DMS153 treated with DMSO at 0.1 percent for 48 hours (cell line): ENCODE results near the gene CES4A.
"Not testable (repeated sequence)": the region's sequence is repeated elsewhere in the genome, so short reads cannot be mapped to it uniquely, and the experiment has no call there.

Experiments used
- DNase-seq: peaks from one replicate; lab custom pipeline; 2025; ENCODE audit not compliant: unreplicated experiment; lab: John Stamatoyannopoulos, UW

Gene CES4A

DNA sequence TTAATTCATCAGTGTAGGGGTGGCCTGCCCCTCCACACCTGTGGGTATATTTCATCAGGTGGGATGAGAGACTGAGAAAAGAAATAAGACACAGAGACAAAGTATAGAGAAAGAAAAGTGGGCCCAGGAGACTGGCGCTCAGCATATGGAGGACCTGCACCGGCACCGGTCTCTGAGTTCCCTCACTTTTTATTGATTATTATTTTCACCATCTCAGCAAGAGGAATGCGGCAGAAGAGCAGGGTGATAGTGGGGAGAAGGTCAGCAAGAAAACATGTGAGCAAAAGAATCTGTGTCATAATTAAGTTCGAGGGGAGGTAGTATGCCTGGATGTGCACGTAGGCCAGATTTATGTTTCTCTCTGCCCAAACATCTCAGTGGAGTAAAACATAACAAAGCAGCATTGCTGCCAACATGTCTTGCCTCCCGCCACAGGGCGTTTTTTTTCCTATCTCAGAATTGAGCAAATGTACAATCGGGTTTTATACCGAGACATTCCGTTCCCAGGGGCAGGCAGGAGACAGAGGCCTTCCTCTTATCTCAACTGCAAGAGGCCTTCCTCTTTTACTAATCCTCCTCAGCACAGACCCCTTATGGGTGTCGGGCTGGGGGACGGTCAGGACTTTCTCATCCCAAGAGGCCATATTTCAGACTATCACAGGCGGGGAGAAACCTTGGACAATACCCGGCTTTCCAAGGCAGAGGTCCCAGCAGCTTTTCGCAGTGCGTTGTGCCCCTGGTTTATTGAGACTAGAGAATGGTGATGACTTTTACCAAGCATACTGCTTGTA, 32.8 kb upstream of the CES4A start:
- DNase-seq: not testable (repeated sequence)

- not testable (repeated sequence) for DNase-seq
Observed at GRCh38 chr16:66956154-66956457, 32.3 kb upstream of the CES4A start.

DNA sequence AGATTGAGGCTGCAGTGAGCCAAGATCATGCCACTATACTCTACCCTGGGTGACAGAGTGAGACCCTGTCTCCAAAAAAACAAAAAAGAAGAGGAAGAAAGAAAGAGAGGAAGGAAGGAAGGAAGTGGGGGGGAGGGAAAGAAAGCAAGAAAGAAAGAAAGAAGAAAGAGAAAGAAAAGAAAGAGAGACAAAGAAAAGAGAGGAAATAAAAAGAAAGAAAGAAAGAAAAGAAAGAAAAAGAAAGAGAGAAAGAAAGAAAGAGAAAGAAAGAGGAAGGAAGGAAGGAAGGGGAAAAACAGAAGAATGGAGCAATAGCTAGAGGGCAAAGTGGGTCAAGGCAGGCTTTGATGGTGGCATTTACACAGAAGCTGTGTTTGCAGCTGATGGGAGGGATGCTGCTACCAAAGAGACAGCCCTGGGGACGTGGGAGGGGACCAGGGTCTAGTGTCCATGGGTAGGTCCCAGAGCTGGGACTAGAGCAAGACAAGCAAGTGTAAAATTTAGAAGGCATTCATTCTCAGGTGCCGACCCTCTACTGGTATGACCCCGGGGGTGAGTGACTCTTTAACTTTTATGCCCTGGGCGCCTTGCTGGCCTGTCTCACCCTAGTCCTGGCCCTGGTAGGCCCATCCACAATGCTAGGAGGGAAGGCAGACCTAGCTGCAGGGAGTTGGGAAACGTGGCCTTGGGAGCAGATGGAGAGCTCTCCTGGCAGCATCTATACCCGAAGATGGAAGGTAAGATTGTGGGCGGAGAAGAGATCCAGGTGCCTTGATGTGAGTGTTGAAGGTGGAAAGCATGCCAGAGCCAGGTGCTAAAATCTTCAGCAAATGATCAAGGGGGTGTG, 29.3 kb upstream of the CES4A start:
- DNase-seq: no peak

DNA sequence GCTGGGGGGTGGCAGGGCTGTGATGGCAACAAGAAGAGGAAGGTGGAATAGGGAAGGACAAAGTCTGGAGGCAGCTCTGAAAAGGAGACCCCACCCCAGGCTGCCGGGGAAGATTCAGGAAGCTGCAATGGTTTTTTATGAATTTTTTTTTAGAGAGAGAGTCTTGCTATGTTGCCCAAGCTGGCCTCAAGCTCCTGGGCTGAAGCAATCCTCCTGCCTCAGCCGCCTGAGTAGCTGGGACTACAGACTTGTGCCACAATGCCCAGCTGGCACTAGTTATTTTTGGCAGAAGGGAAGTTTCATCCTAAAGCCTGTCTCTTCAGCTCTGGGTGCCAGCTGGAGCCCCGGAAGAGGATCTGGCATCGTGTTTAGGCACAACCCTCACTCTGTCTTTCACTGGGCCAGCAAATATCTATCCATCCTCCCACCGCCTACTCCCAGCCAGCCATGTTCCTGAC, 28.7 kb upstream of the CES4A start:
- DNase-seq: no peak

DNA sequence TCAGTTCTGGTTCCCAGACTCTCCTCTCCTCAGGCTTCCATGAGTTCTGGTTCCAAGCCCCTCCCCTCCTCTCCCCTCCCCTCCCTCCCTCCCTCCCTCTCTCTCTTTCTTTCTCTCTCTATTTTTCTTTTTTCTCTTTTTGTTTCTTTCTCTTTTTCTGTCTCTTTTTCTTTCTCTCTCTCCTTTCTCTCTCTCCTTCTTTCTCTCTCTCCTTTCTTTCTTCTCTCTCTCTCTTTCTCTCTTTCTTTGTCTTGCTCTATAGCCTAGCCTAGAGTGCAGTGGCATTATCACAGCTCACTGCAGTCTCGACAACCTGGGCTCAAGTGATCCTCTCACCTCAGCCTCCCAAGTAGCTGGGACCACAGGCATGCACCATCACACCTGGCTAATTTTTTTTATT, 28.1 kb upstream of the CES4A start:
- DNase-seq: no peak

- peak; percentile 74 for DNase-seq
Observed at GRCh38 chr16:66961065-66961744, 27.2 kb upstream of the CES4A start, which contains the start of gene CES3. Gene CES3 (plus strand): TSS chr16:66961266. CDS start chr16:66961308, 42 bp downstream.

DNA sequence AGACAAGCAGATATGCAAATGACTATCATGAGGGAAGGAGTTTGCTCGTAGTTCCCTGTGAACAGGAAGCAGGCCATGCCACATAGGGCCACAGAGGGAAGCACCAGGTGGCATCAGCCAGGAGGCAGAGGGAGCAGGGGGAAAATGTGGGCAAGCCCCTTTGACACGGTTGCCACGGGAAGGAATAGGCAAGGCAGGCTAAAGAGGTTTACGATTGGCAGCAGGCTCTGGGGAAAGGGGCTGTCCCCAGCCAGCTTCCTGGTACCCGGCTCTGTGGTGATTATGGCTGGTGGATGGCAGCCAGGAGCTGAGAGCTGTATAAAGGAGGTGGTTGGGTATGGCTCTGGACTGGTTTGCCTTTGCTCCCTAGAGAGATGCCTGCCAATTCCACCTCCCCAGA, 26.5 kb upstream of the CES4A start:
- DNase-seq: peak; percentile 73

- DNase-seq: no peak
Observed at GRCh38 chr16:66964049-66964448, 24.3 kb upstream of the CES4A start.

GRCh38 chr16:66968847-66969246, 19.5 kb upstream of the CES4A start:
- no peak for DNase-seq

- DNase-seq: no peak
Observed at GRCh38 chr16:66970775-66971720, 17.3 kb upstream of the CES4A start.

- DNase-seq: no peak
Observed at GRCh38 chr16:66972983-66973382, 15.4 kb upstream of the CES4A start.

DNA sequence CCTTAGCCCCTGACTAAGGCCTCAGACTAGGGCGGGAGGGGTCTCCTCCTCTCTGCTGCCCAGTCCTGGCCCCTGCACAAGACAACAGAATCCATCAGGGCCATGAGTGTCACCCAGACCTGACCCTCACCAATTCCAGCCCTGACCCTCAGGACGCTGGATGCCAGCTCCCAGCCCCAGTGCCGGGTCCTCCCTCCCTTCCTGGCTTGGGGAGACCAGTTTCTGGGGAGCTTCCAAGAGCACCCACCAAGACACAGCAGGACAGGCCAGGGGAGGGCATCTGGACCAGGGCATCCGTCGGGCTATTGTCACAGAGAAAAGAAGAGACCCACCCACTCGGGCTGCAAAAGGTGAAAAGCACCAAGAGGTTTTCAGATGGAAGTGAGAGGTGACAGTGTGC, 14.7 kb upstream of the CES4A start:
- DNase-seq: no peak

- DNase-seq: not testable (repeated sequence)
Observed at GRCh38 chr16:66974156-66974931, 14.0 kb upstream of the CES4A start.

- peak; percentile 1 for DNase-seq
Observed at GRCh38 chr16:66974932-66975246, 13.5 kb upstream of the CES4A start.

DNA sequence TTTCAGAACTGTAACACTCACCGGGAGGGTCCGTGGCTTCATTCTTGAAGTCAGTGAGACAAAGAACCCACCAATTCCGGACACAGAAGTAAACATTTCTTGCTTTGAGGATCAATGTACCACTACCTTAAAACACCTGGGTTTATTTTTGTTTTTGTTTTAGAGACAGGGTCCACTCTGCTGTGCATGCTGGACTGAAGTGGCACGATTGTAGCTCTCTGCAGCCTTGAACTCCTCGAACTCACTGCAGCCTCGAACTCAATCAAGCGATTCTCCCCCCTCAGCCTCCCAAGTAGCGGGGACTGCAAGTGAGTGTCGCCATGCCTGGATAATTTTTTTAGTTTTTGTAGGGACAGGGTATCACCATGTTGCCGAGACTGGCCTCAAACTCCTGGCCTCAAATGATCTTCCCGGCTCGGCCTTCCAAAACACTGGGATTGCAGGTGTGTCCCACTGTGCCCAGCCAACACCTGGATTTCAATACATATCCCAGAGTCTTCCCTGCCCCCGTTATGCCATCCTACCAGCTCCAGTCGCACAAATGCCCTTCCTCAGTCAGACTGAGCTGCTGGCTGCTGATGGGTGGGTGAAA, 13.0 kb upstream of the CES4A start:
- no peak for DNase-seq

- DNase-seq: no peak
Observed at GRCh38 chr16:66976746-66977145, 11.6 kb upstream of the CES4A start.

GRCh38 chr16:66977341-66978113, 10.9 kb upstream of the CES4A start:
- DNase-seq: peak; percentile 79

- DNase-seq: no peak
Observed at GRCh38 chr16:66979011-66979717, 9.2 kb upstream of the CES4A start.
